Measurements from ENCODE around the gene ATP10A. TPM values are rescaled to one million over a fixed set of nuclear protein-coding genes. Genes with fewer than 3 reads are reported as not detected.

The ATP10A gene
- polyA plus RNA-seq, 3 donors = 0.71 to 3.9 (median 0.92) TPM

- H3K4me1 ChIP-seq (ENCODE audit: control insufficient read depth in 1 of 2, insufficient read depth in 2 of 2, low read length in 2 of 2) = peaks cover 2 to 4% of the 10 kb centered on the region in 2 donors
- DNase-seq = no peak
- H3K27me3 ChIP-seq (ENCODE audit: control insufficient read depth in 2 of 2, insufficient read depth in 2 of 2, low read length in 2 of 2) = no peaks in the 10 kb centered on the region
- peaks cover 4 to 27% of the 10 kb centered on the region in 2 donors for H3K36me3 Mint-ChIP-seq
- H3K9me3 Mint-ChIP-seq = peaks cover 14 to 26% (median 19%) of the 10 kb centered on the region in 7 donors
- no peak overlapping the region for H3K4me3 ChIP-seq (replicated peaks in 1 of 3; ENCODE audit: low read depth in 2 of 3, low read length in 3 of 3)
- peaks cover 0 to 3% (median 0%) of the 10 kb centered on the region in 3 donors for H3K27me3 Mint-ChIP-seq (ENCODE audit: low read depth in 3 of 3)
- H3K4me1 Mint-ChIP-seq = peaks cover 5% of the 10 kb centered on the region
- intact Hi-C loops (cut with micrococcal nuclease) = no loop called here
- no peak overlapping the region for H2AFZ ChIP-seq (ENCODE audit: insufficient read depth, low read depth, low read length, poor library complexity, severe bottlenecking)
- H3K4me2 ChIP-seq (replicated peaks; ENCODE audit: extremely low read depth, low read length, poor library complexity, severe bottlenecking) = no peak overlapping the region
- no peaks in the 10 kb centered on the region for H3K79me2 ChIP-seq (ENCODE audit: insufficient read depth, low read length)
- H3K4me3 Mint-ChIP-seq = no peak overlapping the region
- peaks cover 0 to 9% of the 10 kb centered on the region in 2 donors for H3K36me3 ChIP-seq (replicated peaks in 1 of 2; ENCODE audit: control insufficient read depth in 1 of 2, insufficient read depth in 2 of 2, low read length in 2 of 2)
- TF ChIP-seq CTCF (IDR thresholded peaks at IDR 0.05) = no peak
- H4K20me1 ChIP-seq (ENCODE audit: insufficient read depth, low read length) = no peaks in the 10 kb centered on the region
- peaks cover 0 to 29% of the 10 kb centered on the region in 2 donors for H3K9me3 ChIP-seq (replicated peaks in 1 of 2; ENCODE audit: control insufficient read depth in 1 of 2, insufficient read depth in 1 of 2, low read length in 2 of 2)
- H3K27ac Mint-ChIP-seq = no peak overlapping the region
- WGBS (ENCODE audit: insufficient coverage) = 94% methylated on average over 13 of the region's 13 CpGs
- H3K27ac ChIP-seq (ENCODE audit: low read depth in 1 of 2, low read length in 2 of 2) = no peak overlapping the region
- H3K9ac ChIP-seq (ENCODE audit: insufficient read depth, low read length, poor library complexity, severe bottlenecking) = no peak overlapping the region
These were observed 95.6 kb downstream of the ATP10A start for GRCh38 chr15:25767356-25768151.

- H4K20me1 ChIP-seq (ENCODE audit: insufficient read depth, low read length) = no peaks in the 10 kb centered on the region
- H3K4me1 Mint-ChIP-seq = peaks cover 15% of the 10 kb centered on the region
- peaks cover 0 to 3% (median 0%) of the 10 kb centered on the region in 3 donors for H3K27me3 Mint-ChIP-seq (ENCODE audit: low read depth in 3 of 3)
- no peak overlapping the region for H2AFZ ChIP-seq (ENCODE audit: insufficient read depth, low read depth, low read length, poor library complexity, severe bottlenecking)
- H3K4me1 ChIP-seq (ENCODE audit: control insufficient read depth in 1 of 2, insufficient read depth in 2 of 2, low read length in 2 of 2) = peaks cover 13% of the 10 kb centered on the region in 2 donors
- H3K4me2 ChIP-seq (replicated peaks; ENCODE audit: extremely low read depth, low read length, poor library complexity, severe bottlenecking) = no peak overlapping the region
- H3K4me3 ChIP-seq (replicated peaks in 1 of 3; ENCODE audit: low read depth in 2 of 3, low read length in 3 of 3) = no peak overlapping the region
- H3K4me3 Mint-ChIP-seq = no peak overlapping the region
- no peaks in the 10 kb centered on the region for H3K79me2 ChIP-seq (ENCODE audit: insufficient read depth, low read length)
- DNase-seq = no peak
- H3K9ac ChIP-seq (ENCODE audit: insufficient read depth, low read length, poor library complexity, severe bottlenecking) = no peak overlapping the region
- H3K27me3 ChIP-seq (ENCODE audit: control insufficient read depth in 2 of 2, insufficient read depth in 2 of 2, low read length in 2 of 2) = no peaks in the 10 kb centered on the region
- TF ChIP-seq CTCF (IDR thresholded peaks at IDR 0.05) = no peak
- no peak overlapping the region for H3K27ac ChIP-seq (ENCODE audit: low read depth in 1 of 2, low read length in 2 of 2)
- peaks cover 8 to 27% of the 10 kb centered on the region in 2 donors for H3K36me3 Mint-ChIP-seq
- H3K27ac Mint-ChIP-seq = no peak overlapping the region
- H3K36me3 ChIP-seq (replicated peaks in 1 of 2; ENCODE audit: control insufficient read depth in 1 of 2, insufficient read depth in 2 of 2, low read length in 2 of 2) = peaks cover 0 to 9% of the 10 kb centered on the region in 2 donors
- 97% methylated on average over 7 of the region's 7 CpGs for whole genome bisulfite sequencing (ENCODE audit: insufficient coverage)
- peaks cover 0 to 29% of the 10 kb centered on the region in 2 donors for H3K9me3 ChIP-seq (replicated peaks in 1 of 2; ENCODE audit: control insufficient read depth in 1 of 2, insufficient read depth in 1 of 2, low read length in 2 of 2)
- H3K9me3 Mint-ChIP-seq = peaks cover 19 to 30% (median 26%) of the 10 kb centered on the region in 7 donors
- intact Hi-C loops (cut with micrococcal nuclease) = no loop called here
These were observed 96.7 kb downstream of the ATP10A start for GRCh38 chr15:25766417-25766816.

Measured in CD14-positive monocyte (primary cell).